Activated naive CD4-positive, alpha-beta T cell treated with anti-CD3 and anti-CD28 coated beads, Interleukin-2, amount 50 U/mL, for 72 hours (primary cell): ENCODE data around the gene EIF2S1. TPM values are rescaled to one million over a fixed set of nuclear protein-coding genes. Genes with fewer than 3 reads are reported as not detected.
"Not testable (repeated sequence)": the region's sequence is repeated elsewhere in the genome, so short reads cannot be mapped to it uniquely, and the experiment has no call there.

ENCODE experiments used
- ATAC-seq, 2 donors: fragments of 150-1000 bp; cut with Tn5 transposase; 2 replicates each; pipeline ENCODE4 v1.10.0; 2021; ENCODE audit warnings: mild to moderate bottlenecking in 2 of 2, moderate library complexity in 2 of 2
- DNase-seq, 2 donors: peaks; one replicate each; pipeline ENCODE4 v3.0.0; 2021 to 2022; ENCODE audit warnings: low spot score in 2 of 2
- H3K27ac Mint-ChIP-seq, 2 donors: one replicate each; pipeline ENCODE4 v1.8.0; 2022; ENCODE audit warnings: mild to moderate bottlenecking in 2 of 2, mixed read lengths in 2 of 2
- H3K36me3 Mint-ChIP-seq, 2 donors: one replicate each; pipeline ENCODE4 v1.8.0; 2022; ENCODE audit warnings: mixed read lengths in 2 of 2
- H3K9me3 Mint-ChIP-seq, 2 donors: one replicate each; pipeline ENCODE4 v1.8.0; 2022; ENCODE audit warnings: mixed read lengths in 2 of 2
- total RNA-seq, 2 donors: library from RNA; stranded (reverse); gene quantifications; one replicate each; pipeline ENCODE4 v1.2.3, GENCODE V29; 2022

EIF2S1 gene
- total RNA-seq, result 100 to 1,000 TPM; 139 to 176 TPM

DNA sequence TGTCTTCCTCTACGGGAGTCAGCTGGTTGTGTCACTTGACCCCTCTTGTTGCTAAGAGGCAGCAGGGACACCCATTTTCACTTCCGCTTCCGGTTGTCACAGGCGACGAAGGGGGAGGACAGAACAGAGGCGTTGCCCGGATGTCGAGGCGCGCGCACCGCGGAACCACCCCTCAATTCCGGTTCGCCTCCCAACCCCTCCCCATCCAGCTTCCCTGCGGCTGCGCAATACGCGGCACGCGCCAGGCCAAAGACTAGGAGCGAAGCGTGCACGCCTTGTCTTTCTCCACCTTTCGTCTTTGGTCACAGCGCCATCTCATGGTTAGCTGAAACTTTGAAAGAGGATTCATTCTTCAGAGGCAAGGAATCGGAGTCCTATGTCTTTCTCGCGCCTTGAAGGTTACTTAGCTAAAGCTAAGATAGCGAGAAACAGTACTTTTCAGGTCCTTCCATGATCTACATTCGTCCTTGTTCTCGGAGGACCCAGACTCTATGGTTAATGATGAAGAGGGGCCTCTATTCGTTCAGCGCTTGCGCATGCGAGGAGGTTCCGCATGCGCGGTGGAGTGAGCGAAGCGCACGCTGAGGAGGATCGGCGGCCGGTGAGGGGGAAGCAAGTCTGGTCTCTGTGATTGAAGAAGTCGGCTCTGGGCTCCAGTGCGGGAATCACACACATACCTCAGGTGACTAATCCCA is at the start of gene EIF2S1, which contains the start of gene ATP6V1D:
TSS of gene EIF2S1 (plus strand) at position 554 of the 695 bp plus-strand sequence. CDS start 4,440 bp downstream, outside the sequence.
TSS of gene ATP6V1D (minus strand) at position 30 of the 695 bp plus-strand sequence. CDS start 106 bp downstream, outside the sequence.
- Mint-ChIP-seq H3K27ac (peak within 1 kb of the TSS; percentile 96 to 99), H3K9me3 (no peaks in the 10 kb centered on the region), H3K36me3 (peaks cover 22 to 32% of the 10 kb centered on the region in 2 donors)
- DNase-seq (peak; percentile 96 to 100), ATAC-seq (peak; percentile 91 to 93)

DNA sequence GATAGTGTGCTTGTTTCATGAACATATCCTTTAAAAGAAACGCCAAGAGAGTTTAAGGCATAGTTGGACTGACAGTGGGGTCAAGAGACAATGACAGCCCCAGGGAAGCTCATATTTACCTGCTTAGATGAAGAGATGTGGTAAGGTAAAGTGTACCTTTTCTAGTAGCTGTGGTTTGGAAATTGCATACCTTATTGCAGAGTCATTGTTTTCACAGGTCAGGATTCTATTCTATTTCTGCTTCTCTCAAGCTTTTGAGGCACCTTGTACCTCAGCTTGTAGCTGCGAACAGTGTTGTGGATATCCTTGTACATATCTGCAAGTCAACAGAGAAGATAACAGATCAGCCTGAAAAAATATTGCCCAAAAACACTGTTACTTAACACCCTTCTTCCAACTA is 48.3 kb upstream of the EIF2S1 start:
- DNase-seq, result no peak
- no peak for ATAC-seq
- H3K36me3 Mint-ChIP-seq, result no peaks in the 10 kb centered on the region

DNA sequence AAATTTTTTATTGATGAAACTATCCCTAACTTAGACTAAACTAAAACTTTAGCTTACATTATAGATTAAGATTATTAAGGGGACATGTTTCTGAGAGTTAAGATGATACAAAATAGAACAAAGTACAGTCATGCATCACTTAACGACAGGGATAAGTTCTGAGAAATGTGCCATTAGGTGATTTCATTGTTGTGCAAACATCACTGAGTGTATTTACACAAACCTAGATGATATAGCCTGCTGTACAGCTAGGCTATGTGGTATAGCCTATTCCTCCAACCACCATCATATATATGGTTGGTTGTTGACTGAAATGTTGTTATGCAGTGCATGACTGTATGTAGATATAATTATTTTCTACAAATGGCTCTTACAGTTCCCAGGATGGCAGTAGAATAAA is 47.0 kb upstream of the EIF2S1 start:
- DNase-seq, result no peak
- Mint-ChIP-seq H3K9me3 (no peaks in the 10 kb centered on the region), H3K36me3 (no peaks in the 10 kb centered on the region), H3K27ac (no peak overlapping the region)
- no peak for ATAC-seq

More for the DNA sequence above, 48.3 kb upstream of the EIF2S1 start:
- no peak overlapping the region for H3K27ac Mint-ChIP-seq
- H3K9me3 Mint-ChIP-seq, result no peaks in the 10 kb centered on the region

DNA sequence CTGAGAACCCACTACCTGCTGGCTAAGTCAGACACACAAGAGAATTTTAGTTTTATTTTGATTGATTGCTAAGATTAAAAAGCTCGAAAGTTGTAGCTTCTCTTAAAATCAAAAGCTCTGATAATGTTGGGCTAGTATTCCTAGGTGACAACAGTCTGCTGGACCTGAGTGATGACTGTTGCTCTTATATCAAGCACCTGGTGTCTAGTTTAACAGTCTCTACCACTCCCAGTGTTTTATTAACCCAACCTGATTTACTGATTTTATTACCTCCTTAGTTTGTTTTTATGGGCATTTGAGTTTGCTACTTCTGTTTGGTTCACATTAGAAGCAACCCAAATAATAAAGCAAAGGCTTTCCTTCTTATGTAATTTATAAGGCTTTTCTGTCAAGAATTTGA is 42.3 kb upstream of the EIF2S1 start:
- H3K36me3 Mint-ChIP-seq, result no peaks in the 10 kb centered on the region
- no peaks in the 10 kb centered on the region for H3K9me3 Mint-ChIP-seq
- ATAC-seq (no peak), DNase-seq (no peak)
- no peak overlapping the region for H3K27ac Mint-ChIP-seq

DNA sequence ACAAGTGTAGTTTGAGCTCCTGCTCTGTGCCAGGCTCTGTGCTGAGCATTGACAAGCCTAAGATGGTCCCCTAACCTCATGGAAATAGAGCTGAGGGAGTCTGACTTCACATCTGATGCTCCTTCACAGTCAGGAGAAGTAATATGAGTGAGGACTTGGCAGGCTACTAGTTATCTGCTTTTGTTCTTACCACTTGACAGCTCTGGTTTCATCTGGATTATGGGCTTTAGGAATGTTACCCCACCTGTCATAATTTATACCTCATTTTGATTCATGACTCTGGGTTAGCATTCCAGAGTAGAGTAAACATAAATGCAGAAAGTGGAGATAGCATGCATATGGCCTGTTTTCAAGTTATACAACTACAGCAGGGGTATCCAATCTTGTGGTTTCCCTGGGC is 41.0 kb upstream of the EIF2S1 start:
- no peak for DNase-seq
- no peak for ATAC-seq
- H3K27ac Mint-ChIP-seq, result no peak overlapping the region
- no peaks in the 10 kb centered on the region for H3K36me3 Mint-ChIP-seq
- no peaks in the 10 kb centered on the region for H3K9me3 Mint-ChIP-seq

DNA sequence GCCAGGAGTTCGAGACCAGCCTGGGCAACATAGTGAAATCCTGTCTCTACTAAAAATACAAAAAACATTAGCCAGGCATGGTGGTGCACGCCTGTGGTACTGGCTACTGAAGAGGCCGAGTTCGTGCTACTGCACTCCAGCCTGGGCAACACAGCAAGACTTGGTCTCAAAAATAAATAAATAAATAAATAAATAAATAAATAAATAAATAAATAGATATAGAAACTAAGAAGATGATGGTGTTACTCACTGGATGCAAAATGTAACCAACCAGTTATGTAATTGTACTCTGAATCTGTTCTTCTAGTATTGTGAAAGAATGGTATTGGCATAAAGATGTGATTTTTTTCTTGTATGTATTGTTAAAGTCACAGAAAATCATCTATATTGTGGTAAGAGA is 30.5 kb upstream of the EIF2S1 start:
- H3K36me3 Mint-ChIP-seq, result peaks cover 13 to 21% of the 10 kb centered on the region in 2 donors
- not testable (repeated sequence) for H3K9me3 Mint-ChIP-seq, H3K27ac Mint-ChIP-seq, ATAC-seq, DNase-seq

DNA sequence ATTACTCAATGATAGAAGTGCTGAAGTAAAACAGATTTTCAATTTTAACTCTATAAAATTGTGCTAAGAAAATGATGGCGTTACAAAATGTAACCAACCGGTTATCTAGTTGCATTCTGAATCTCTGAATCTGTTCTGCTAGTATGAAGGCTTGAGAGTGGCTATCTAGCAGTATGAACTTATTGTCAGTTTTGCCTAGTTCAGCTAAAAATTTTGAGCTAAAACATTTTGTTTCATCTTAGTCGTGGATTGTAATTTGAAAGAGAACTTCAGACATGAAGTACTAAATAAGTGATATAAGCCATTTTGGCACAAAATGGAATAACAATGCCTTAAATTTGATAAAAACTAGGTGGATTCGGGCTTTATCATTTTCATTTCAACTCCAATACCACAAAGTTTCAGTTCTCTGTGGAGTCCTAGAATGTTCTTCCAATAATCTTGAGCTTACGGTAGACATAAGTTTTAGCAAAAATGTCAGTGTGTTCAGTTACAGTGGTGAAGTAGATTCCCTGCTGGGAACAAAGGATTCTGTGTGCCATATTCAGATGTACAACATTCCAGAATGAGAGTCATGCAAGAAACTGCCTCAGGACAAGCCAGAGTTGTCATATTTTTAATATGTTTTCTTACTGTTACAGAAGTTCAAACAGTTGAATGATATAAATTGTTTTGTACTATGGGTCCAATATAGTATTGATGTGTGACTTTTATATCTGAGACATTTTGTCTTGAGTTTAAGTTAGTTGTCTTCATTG is 28.6 kb upstream of the EIF2S1 start:
- H3K27ac Mint-ChIP-seq, result peak overlapping the region in 1 of 2 donors; percentile 45
- no peak for DNase-seq
- no peaks in the 10 kb centered on the region for H3K9me3 Mint-ChIP-seq
- ATAC-seq, result no peak
- H3K36me3 Mint-ChIP-seq, result peaks cover 13% of the 10 kb centered on the region in 2 donors

DNA sequence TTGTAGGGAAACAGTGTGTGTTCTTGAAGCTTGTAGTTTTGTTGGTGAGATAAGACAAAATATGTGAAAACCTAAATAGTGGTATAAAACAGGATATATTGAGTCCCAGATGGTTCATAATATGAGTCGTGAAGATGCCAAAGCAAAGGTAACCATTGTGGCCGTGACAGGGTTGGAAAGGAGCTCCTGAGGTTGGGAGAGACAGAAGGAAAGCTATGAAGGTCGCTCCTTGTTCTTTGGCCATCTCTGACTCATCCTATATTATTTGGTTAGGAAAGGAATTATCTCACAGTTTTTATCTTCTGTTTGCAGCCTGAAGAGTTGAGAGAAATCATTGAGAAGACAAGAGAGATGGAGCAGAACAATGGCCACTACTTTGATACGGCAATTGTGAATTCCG is 27.7 kb upstream of the EIF2S1 start:
- DNase-seq (no peak), ATAC-seq (no peak)
- peaks cover 13% of the 10 kb centered on the region in 2 donors for H3K36me3 Mint-ChIP-seq
- H3K27ac Mint-ChIP-seq, result peak overlapping the region in 1 of 2 donors; percentile 6
- no peaks in the 10 kb centered on the region for H3K9me3 Mint-ChIP-seq

DNA sequence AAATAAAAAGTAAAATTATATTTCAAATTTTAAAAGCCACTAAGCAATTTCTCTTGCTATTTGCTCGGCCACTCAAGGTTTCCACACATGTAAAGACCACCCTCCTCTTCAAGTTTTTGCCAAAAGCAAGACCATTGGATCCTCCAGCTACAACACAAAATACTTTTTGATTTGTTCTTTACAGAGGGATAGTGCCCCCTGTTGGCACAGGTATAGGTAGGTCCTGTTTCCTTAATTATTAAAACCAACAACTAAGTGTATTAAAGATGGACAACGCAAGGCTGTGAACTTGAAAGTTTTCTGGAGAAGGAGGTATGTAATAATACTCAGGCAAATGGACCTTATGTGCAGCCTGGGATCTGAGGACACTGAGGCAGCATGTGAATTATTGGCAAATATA is 24.3 kb upstream of the EIF2S1 start:
- no peak for ATAC-seq
- Mint-ChIP-seq H3K36me3 (peaks cover 6 to 18% of the 10 kb centered on the region in 2 donors), H3K9me3 (no peaks in the 10 kb centered on the region), H3K27ac (no peak overlapping the region)
- peak in 1 of 2 donors; percentile 25 for DNase-seq

DNA sequence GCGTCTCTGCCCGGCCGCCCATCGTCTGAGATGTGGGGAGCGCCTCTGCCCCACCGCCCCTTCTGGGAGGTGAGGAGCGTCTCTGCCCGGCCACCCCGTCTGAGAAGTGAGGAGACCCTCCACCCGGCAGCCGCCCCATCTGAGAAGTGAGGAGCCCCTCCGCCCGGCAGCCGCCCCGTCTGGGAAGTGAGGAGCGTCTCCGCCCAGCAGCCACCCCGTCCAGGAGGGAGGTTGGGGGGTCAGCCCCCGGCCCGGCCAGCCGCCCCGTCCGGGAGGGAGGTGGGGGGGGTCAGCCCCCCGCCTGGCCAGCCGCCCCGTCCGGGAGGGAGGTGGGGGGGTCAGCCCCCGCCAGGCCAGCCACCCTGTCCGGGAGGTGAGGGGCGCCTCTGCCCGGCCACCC is 18.9 kb upstream of the EIF2S1 start:
- H3K36me3 Mint-ChIP-seq, result peaks cover 0 to 10% of the 10 kb centered on the region in 2 donors
- H3K27ac Mint-ChIP-seq, ATAC-seq, DNase-seq, H3K9me3 Mint-ChIP-seq: not testable (repeated sequence)

DNA sequence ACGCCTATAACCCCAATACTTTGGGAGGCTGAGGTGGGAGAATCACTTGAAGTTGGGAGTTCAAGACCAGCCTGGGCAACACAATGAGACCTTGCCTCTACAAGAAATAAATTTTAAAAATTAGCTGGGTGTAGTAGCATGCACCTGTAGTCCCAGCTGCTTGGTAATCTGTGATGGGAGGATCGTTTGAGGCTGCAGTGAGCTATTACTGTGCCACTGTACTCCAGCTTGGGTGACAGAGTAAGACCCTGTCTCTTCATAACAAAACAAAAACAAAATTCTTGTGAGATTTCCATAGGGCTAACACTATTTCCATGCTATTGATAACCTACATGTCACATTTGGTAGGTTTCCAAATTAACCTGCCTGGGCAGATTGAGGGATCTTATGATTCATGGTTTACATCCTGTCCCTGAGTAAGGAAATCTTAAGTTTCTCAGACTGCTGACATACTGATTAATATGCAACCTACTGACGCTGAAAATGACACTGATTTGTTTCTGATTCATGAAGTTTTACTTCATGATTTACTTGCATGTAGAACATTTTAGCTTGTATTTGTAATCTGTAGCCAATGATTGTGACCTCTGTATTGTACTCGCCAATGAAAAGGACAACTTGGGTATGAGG is 16.4 kb upstream of the EIF2S1 start:
- Mint-ChIP-seq H3K9me3 (no peaks in the 10 kb centered on the region), H3K27ac (peak overlapping the region; percentile 12 to 39), H3K36me3 (peaks cover 0 to 5% of the 10 kb centered on the region in 2 donors)
- peak; percentile 33 to 88 for ATAC-seq
- no peak for DNase-seq

DNA sequence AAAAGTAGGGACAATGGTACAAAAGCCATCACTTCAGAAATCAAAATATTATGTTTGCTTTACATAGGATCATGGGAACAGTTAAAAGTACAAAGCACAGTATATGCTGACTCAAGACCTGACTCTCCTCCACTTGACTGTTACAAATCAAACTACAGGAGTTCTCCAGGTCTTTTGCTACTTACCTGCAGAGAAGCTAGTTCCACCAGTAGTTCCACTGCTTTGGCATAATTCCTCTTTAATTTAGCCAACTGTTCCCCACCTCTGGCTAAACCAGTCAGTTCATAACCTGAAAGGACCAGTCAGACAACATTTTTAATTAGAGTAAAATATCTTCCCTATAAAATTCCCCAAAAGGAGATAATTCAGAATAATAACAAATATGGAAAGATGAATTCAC is 14.5 kb upstream of the EIF2S1 start:
- peaks cover 0 to 4% of the 10 kb centered on the region in 2 donors for H3K36me3 Mint-ChIP-seq
- ATAC-seq (no peak), DNase-seq (no peak)

DNA sequence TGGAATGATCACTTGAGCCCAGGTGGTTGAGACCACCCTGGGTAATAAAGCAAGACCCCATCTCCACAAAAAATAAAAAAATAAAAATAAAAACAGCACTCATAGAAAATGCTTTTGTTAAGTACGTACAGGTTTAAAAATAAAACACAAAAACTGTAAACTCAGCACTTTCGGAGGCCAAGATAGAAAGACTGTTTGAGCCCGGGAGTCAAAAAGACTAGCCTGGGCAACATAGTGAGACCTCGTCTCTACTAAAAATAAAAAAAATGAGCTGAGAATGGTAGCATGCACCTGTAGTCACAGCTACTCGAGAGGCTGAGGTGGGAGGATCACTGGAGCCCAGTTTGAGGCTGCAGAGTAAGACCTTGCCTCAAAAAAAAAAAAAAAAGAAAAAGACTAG is 8.1 kb upstream of the EIF2S1 start:
- Mint-ChIP-seq H3K9me3 (no peaks in the 10 kb centered on the region), H3K36me3 (peaks cover 0 to 4% of the 10 kb centered on the region in 2 donors), H3K27ac (no peak overlapping the region)
- DNase-seq (no peak), ATAC-seq (no peak)

More for the DNA sequence above, 14.5 kb upstream of the EIF2S1 start:
- Mint-ChIP-seq H3K9me3 (no peaks in the 10 kb centered on the region), H3K27ac (no peak overlapping the region)

DNA sequence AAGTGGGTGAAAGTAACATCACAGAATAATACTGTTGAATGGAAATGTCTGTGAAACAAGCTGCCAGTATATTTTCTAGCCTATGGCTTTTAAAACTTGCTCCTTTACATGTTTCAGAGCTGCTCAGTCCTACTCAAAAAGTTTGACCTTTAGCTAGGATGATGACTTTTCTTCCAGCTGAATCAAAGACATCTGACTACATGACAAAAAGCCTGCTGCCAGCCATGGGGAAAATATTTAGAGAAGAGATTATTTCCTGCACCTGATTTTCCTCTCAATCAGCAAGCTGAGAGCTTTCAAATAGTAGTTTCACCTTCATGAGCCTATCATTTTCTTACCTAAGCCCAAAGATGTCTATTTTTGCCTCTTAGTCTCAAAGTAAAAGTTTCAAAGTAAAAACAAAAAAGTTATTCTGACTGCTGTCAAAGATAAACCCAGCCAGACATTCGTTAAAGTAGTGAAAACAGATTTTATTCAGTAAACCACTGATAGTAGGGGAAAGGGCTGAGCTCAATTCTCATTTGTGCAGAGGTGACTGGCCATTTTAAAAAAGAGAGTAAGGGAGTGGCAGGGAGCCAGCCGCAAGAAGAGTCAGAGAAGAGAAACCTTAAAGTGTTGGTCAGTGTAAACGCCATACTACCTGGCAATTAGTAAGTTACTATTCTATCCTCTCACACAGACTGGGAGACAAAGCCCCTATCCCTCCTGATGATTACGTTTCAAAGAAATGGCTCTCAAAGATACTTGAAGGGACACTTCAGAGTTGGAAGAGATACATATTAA is 2.8 kb upstream of the EIF2S1 start:
- H3K9me3 Mint-ChIP-seq, result no peaks in the 10 kb centered on the region

DNA sequence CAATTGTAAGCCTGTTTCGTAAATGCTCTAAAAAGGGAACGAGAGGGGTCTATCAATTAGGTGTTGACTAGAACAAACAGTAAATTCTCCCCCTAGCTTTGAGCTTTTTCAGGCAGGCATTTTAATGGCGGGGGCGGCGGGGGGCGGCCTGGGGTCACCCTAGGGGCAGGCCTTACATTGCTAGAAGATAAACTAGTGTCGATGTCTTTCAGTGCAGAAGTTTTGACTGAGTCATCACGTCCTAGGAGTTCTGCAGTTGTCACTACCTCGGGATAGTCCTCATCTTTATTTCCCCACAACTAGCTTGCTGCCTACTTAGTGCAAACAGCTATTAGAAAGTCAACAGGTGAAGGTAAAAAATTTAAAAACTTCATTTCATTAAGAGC is 2.2 kb upstream of the EIF2S1 start:
- Mint-ChIP-seq H3K36me3 (peaks cover 17 to 18% of the 10 kb centered on the region in 2 donors), H3K27ac (peak overlapping the region in 1 of 2 donors; percentile 96), H3K9me3 (no peaks in the 10 kb centered on the region)
- DNase-seq (no peak), ATAC-seq (no peak)

More for the DNA sequence above, 2.8 kb upstream of the EIF2S1 start:
- Mint-ChIP-seq H3K27ac (no peak overlapping the region), H3K36me3 (peaks cover 17 to 18% of the 10 kb centered on the region in 2 donors)
- ATAC-seq, result no peak
- no peak for DNase-seq
